HL-60 (cell line): ENCODE data around the gene TMEFF2.

ENCODE experiments used
- DNase-seq, 2 experiments: peaks; one replicate each; pipeline ENCODE4 v3.0.0-alpha.2; 2010 to 2020; ENCODE audit warnings: low read depth in 1 of 2, low spot score in 1 of 2
- H3K27ac ChIP-seq: fragments of 250-450 bp; sonication (Bioruptor Pico); replicated peaks from 2 replicates; pipeline ENCODE4 v1.5.1; 2020; ENCODE audit warnings: mild to moderate bottlenecking, moderate library complexity
- H3K27me3 ChIP-seq: fragments of 250-450 bp; sonication (Bioruptor Pico); 2 replicates; pipeline ENCODE4 v1.5.1; 2021; ENCODE audit warnings: mild to moderate bottlenecking, moderate library complexity; ENCODE audit not compliant: insufficient read depth, poor library complexity, severe bottlenecking
- H3K4me3 ChIP-seq: replicated peaks from 2 replicates; pipeline ENCODE4 v1.5.1; 2011; ENCODE audit warnings: mild to moderate bottlenecking, control low read depth, low read length; ENCODE audit not compliant: insufficient read depth
- GABPA ChIP-seq: IDR thresholded peaks from 2 replicates; pipeline ENCODE4 v1.6.1; 2012; ENCODE audit warnings: low read depth
- POLR2AphosphoS5 ChIP-seq: IDR thresholded peaks from 2 replicates; pipeline ENCODE4 v1.6.1; 2012; ENCODE audit warnings: low read depth
- REST ChIP-seq: IDR thresholded peaks from 2 replicates; pipeline ENCODE4 v1.6.1; 2012; ENCODE audit warnings: low read depth; ENCODE audit not compliant: insufficient replicate concordance
- SPI1 ChIP-seq: IDR thresholded peaks from 2 replicates; pipeline ENCODE4 v1.6.1; 2012; ENCODE audit warnings: low read depth, mild to moderate bottlenecking, borderline replicate concordance
- TF ChIP-seq, protein P1 (sequence below): IDR thresholded peaks from one replicate; pipeline ENCODE4 v1.5.1; 2011; ENCODE audit warnings: low read length, control low read depth, inconsistent platforms; ENCODE audit not compliant: insufficient read depth

TMEFF2 gene

DNA sequence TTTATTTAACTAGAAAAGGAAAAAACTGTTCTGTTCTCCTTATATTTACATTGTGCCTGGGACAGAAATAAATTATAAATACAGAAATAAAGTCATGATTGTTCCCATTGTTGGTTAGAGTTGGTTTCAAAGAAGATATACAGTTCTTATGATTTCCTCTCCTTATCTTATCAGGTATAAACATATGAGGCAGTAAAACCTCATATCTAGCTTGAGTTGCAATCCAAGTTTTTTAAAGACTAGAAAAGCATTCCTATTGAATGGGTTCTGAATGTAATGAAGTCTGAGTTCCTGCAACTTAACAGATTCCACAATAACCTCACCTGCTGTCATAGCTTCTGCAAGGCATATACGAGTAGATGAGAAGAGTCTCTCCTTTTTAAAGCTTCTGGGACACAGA lies 233.2 kb downstream of the TMEFF2 start:
- H3K4me3 ChIP-seq = no peak overlapping the region
- TF ChIP-seq REST = no peak
- TF ChIP-seq SPI1 = no peak
- TF ChIP-seq GABPA = no peak
- TF ChIP-seq, protein P1, sequence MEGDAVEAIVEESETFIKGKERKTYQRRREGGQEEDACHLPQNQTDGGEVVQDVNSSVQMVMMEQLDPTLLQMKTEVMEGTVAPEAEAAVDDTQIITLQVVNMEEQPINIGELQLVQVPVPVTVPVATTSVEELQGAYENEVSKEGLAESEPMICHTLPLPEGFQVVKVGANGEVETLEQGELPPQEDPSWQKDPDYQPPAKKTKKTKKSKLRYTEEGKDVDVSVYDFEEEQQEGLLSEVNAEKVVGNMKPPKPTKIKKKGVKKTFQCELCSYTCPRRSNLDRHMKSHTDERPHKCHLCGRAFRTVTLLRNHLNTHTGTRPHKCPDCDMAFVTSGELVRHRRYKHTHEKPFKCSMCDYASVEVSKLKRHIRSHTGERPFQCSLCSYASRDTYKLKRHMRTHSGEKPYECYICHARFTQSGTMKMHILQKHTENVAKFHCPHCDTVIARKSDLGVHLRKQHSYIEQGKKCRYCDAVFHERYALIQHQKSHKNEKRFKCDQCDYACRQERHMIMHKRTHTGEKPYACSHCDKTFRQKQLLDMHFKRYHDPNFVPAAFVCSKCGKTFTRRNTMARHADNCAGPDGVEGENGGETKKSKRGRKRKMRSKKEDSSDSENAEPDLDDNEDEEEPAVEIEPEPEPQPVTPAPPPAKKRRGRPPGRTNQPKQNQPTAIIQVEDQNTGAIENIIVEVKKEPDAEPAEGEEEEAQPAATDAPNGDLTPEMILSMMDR = no peak
- no peak for TF ChIP-seq POLR2AphosphoS5

DNA sequence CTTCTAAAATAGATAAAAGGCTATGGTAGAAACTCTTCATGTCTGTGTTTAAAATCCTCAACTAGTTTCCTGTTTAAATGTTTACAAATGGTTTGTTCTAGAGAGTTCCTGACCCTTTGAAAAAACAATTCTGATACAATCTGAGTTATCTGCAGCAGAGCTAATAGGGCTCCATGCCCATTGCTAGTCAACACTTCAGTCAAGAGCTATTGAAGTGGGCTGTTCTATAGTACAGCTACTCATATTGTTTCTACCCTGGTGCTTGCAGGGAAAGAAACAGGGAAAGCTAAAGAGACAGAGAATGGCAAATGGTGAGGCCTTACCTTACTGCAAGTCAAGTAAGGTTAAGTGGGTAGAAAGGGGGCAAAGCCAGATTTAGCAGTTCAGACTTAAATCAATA lies 235.5 kb downstream of the TMEFF2 start:
- peaks cover 2% of the 10 kb centered on the region for H3K27me3 ChIP-seq
- no peak for DNase-seq
- no peak overlapping the region for H3K4me3 ChIP-seq
- TF ChIP-seq GABPA = no peak
- no peak for TF ChIP-seq SPI1
- no peak for TF ChIP-seq REST
- TF ChIP-seq, protein P1 = no peak
- no peak for TF ChIP-seq POLR2AphosphoS5
- no peak overlapping the region for H3K27ac ChIP-seq

More for the DNA sequence above, 233.2 kb downstream of the TMEFF2 start:
- peaks cover 2% of the 10 kb centered on the region for H3K27me3 ChIP-seq
- DNase-seq = no peak
- no peak overlapping the region for H3K27ac ChIP-seq

GRCh38 chr2:191957996-191958860 lies 236.5 kb downstream of the TMEFF2 start:
- no peak for DNase-seq
- H3K27ac ChIP-seq = no peak overlapping the region
- TF ChIP-seq, protein P1 = no peak
- TF ChIP-seq POLR2AphosphoS5 (no peak), GABPA (no peak), SPI1 (no peak), REST (no peak)
- H3K27me3 ChIP-seq = peaks cover 2% of the 10 kb centered on the region
- no peak overlapping the region for H3K4me3 ChIP-seq
